ENCODE measurements around the gene TRRAP.

DNA sequence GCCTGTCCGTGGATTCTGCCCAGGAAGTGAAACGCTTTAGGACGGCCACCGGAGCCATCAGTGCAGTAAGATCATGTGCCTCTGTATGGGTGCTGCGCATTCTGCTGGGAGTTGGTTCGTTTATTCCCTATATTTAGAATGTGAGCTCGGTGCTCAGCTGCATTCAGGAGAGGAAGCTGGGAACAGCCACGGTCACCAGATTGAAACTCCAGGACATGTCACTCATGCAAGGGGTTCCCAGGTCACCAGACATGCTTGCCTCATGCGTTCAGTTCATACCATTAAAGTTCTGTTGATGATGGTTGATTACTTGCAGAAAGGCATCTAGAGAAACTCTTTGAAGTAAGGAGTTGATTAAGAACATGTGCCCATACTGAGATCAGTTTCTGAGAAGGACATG, 78.1 kb downstream of the TRRAP start:
- TF ChIP-seq, protein P1, sequence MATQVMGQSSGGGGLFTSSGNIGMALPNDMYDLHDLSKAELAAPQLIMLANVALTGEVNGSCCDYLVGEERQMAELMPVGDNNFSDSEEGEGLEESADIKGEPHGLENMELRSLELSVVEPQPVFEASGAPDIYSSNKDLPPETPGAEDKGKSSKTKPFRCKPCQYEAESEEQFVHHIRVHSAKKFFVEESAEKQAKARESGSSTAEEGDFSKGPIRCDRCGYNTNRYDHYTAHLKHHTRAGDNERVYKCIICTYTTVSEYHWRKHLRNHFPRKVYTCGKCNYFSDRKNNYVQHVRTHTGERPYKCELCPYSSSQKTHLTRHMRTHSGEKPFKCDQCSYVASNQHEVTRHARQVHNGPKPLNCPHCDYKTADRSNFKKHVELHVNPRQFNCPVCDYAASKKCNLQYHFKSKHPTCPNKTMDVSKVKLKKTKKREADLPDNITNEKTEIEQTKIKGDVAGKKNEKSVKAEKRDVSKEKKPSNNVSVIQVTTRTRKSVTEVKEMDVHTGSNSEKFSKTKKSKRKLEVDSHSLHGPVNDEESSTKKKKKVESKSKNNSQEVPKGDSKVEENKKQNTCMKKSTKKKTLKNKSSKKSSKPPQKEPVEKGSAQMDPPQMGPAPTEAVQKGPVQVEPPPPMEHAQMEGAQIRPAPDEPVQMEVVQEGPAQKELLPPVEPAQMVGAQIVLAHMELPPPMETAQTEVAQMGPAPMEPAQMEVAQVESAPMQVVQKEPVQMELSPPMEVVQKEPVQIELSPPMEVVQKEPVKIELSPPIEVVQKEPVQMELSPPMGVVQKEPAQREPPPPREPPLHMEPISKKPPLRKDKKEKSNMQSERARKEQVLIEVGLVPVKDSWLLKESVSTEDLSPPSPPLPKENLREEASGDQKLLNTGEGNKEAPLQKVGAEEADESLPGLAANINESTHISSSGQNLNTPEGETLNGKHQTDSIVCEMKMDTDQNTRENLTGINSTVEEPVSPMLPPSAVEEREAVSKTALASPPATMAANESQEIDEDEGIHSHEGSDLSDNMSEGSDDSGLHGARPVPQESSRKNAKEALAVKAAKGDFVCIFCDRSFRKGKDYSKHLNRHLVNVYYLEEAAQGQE (tag by site-specific recombination; IDR thresholded peaks at IDR 0.05): no peak
- TF ChIP-seq, protein P2, sequence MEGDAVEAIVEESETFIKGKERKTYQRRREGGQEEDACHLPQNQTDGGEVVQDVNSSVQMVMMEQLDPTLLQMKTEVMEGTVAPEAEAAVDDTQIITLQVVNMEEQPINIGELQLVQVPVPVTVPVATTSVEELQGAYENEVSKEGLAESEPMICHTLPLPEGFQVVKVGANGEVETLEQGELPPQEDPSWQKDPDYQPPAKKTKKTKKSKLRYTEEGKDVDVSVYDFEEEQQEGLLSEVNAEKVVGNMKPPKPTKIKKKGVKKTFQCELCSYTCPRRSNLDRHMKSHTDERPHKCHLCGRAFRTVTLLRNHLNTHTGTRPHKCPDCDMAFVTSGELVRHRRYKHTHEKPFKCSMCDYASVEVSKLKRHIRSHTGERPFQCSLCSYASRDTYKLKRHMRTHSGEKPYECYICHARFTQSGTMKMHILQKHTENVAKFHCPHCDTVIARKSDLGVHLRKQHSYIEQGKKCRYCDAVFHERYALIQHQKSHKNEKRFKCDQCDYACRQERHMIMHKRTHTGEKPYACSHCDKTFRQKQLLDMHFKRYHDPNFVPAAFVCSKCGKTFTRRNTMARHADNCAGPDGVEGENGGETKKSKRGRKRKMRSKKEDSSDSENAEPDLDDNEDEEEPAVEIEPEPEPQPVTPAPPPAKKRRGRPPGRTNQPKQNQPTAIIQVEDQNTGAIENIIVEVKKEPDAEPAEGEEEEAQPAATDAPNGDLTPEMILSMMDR (tag by site-specific recombination; IDR thresholded peaks at IDR 0.05): no peak
- TF ChIP-seq SETDB1 (IDR thresholded peaks at IDR 0.05; ENCODE audit: insufficient read length, low read length) (no peak), ZNF302 (tag by site-specific recombination; IDR thresholded peaks at IDR 0.05; ENCODE audit: low read depth) (no peak), ZNF549 (tag by site-specific recombination; IDR thresholded peaks at IDR 0.05) (no peak), ZNF354C (tag by site-specific recombination; IDR thresholded peaks at IDR 0.05; ENCODE audit: borderline replicate concordance, low read depth) (no peak), ZFP37 (tag by site-specific recombination; IDR thresholded peaks at IDR 0.05) (no peak), ZNF174 (tag by site-specific recombination; IDR thresholded peaks at IDR 0.05) (no peak)
- TF ChIP-seq, protein P3, sequence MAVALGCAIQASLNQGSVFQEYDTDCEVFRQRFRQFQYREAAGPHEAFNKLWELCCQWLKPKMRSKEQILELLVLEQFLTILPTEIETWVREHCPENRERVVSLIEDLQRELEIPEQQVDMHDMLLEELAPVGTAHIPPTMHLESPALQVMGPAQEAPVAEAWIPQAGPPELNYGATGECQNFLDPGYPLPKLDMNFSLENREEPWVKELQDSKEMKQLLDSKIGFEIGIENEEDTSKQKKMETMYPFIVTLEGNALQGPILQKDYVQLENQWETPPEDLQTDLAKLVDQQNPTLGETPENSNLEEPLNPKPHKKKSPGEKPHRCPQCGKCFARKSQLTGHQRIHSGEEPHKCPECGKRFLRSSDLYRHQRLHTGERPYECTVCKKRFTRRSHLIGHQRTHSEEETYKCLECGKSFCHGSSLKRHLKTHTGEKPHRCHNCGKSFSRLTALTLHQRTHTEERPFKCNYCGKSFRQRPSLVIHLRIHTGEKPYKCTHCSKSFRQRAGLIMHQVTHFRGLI (tag by site-specific recombination; IDR thresholded peaks at IDR 0.05): no peak
- TF ChIP-seq, protein P4, sequence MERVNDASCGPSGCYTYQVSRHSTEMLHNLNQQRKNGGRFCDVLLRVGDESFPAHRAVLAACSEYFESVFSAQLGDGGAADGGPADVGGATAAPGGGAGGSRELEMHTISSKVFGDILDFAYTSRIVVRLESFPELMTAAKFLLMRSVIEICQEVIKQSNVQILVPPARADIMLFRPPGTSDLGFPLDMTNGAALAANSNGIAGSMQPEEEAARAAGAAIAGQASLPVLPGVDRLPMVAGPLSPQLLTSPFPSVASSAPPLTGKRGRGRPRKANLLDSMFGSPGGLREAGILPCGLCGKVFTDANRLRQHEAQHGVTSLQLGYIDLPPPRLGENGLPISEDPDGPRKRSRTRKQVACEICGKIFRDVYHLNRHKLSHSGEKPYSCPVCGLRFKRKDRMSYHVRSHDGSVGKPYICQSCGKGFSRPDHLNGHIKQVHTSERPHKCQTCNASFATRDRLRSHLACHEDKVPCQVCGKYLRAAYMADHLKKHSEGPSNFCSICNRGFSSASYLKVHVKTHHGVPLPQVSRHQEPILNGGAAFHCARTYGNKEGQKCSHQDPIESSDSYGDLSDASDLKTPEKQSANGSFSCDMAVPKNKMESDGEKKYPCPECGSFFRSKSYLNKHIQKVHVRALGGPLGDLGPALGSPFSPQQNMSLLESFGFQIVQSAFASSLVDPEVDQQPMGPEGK (tag by site-specific recombination; IDR thresholded peaks at IDR 0.05): no peak
- TF ChIP-seq, protein P5, sequence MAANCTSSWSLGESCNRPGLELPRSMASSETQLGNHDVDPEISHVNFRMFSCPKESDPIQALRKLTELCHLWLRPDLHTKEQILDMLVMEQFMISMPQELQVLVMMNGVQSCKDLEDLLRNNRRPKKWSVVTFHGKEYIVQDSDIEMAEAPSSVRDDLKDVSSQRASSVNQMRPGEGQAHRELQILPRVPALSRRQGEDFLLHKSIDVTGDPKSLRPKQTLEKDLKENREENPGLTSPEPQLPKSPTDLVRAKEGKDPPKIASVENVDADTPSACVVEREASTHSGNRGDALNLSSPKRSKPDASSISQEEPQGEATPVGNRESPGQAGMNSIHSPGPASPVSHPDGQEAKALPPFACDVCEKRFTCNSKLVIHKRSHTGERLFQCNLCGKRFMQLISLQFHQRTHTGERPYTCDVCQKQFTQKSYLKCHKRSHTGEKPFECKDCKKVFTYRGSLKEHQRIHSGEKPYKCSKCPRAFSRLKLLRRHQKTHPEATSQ (tag by site-specific recombination; IDR thresholded peaks at IDR 0.05): no peak

Measured in HEK293 (cell line).